GM12878 (cell line): Measurements from ENCODE around the gene ZNF32.

Experiments used
- CBFB ChIP-seq: IDR thresholded peaks from 2 replicates; pipeline ENCODE4 v1.6.1; 2016; ENCODE audit warnings: antibody characterized with exemption, low read depth
- CBX3 ChIP-seq: fragments of 200-600 bp; sonication (generic); IDR thresholded peaks from 2 replicates; pipeline ENCODE4 v1.6.1; 2016; ENCODE audit warnings: low read depth, borderline replicate concordance
- EZH2 ChIP-seq: IDR thresholded peaks from 2 replicates; pipeline ENCODE4 v1.6.1; 2012; ENCODE audit warnings: low read depth, mild to moderate bottlenecking, control low read depth, inconsistent platforms, low read length, borderline replicate concordance; ENCODE audit not compliant: control insufficient read depth
- HDAC2 ChIP-seq: fragments of 200-600 bp; sonication (generic); IDR thresholded peaks from 2 replicates; pipeline ENCODE4 v1.6.1; 2017
- POLR2AphosphoS5 ChIP-seq: IDR thresholded peaks from 2 replicates; pipeline ENCODE4 v1.6.1; 2011; ENCODE audit warnings: mild to moderate bottlenecking, low read length, inconsistent platforms
- SMC3 ChIP-seq: IDR thresholded peaks from 2 replicates; pipeline ENCODE4 v1.6.1; 2011; ENCODE audit warnings: low read length, improper control_type of control experiment, borderline replicate concordance
- TF ChIP-seq, protein P1 (sequence below), 3 experiments: IDR thresholded peaks in 2 of 3; conservative IDR thresholded peaks in 1 of 3; 2 replicates each; pipeline ENCODE4 v1.5.1; 2011; ENCODE audit warnings: low read depth in 3 of 3, low read length in 3 of 3, mild to moderate bottlenecking in 3 of 3, control low read depth in 2 of 3, moderate library complexity in 2 of 3, inconsistent platforms in 1 of 3, mixed read lengths in 1 of 3; ENCODE audit not compliant: control insufficient read depth in 2 of 3, insufficient read depth in 1 of 3; ENCODE audit errors: extremely low read depth in 1 of 3
- TF ChIP-seq, protein P2 (sequence below): IDR thresholded peaks from 2 replicates; pipeline ENCODE4 v1.6.1; 2012; ENCODE audit warnings: low read depth, low read length, improper control_type of control experiment
- TF ChIP-seq, protein P3 (sequence below): fragments of 450-650 bp; IDR thresholded peaks from 2 replicates; pipeline ENCODE4 v1.6.1; 2014; ENCODE audit warnings: mild to moderate bottlenecking

DNA sequence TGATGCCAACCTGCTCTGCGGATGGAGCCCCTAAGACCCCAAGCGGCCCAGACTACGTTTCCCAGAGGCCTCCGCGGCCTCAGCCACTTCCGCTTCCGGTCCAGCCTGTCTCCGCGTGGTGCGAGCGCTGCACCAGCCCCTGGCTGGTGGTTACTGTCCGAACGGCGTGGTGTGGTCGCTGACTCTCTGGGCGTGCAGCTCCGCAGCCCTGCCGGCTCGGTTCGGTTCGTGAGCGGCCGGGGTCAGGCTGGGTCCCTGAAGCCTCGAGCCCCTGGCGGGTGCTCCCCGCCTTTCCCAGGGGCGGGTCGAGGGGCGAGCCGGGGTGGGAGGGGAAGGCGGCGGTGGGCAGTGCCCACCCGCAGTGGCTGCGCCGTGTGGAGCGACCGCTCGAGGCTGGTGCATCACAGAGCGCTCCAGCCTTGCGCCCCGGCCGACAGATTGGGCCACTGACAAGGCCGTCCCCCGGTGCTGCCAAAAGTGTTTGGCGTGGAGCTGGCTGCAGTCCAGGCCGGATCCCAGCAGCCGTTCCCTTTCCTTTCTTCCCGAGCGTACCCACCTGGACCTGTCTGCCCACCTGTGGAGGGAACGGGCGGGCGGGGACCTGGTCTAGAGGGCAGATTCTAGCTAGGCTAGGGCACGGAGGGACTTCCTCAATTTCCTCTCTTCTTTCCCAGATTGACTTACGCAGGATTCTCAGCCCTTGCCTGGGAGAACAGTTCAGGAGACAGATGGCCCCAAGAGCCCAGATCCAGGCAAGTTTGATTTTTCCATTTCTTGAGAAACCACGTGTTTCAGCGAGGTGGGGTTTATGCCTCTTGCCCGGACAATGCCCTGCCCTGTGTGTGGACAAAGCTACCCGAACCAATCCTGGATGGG, 42.1 kb downstream of the ZNF32 start, which contains the start of gene ZNF485:
- peak; percentile 82; the same call in 1 of the 2 replicates for TF ChIP-seq POLR2AphosphoS5
- TF ChIP-seq CBX3 = no peak
- TF ChIP-seq HDAC2 = no peak
- no peak for TF ChIP-seq EZH2
- no peak for TF ChIP-seq SMC3
- TF ChIP-seq, protein P1, sequence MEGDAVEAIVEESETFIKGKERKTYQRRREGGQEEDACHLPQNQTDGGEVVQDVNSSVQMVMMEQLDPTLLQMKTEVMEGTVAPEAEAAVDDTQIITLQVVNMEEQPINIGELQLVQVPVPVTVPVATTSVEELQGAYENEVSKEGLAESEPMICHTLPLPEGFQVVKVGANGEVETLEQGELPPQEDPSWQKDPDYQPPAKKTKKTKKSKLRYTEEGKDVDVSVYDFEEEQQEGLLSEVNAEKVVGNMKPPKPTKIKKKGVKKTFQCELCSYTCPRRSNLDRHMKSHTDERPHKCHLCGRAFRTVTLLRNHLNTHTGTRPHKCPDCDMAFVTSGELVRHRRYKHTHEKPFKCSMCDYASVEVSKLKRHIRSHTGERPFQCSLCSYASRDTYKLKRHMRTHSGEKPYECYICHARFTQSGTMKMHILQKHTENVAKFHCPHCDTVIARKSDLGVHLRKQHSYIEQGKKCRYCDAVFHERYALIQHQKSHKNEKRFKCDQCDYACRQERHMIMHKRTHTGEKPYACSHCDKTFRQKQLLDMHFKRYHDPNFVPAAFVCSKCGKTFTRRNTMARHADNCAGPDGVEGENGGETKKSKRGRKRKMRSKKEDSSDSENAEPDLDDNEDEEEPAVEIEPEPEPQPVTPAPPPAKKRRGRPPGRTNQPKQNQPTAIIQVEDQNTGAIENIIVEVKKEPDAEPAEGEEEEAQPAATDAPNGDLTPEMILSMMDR (IDR thresholded peaks at IDR 0.05 in 2 of 3, conservative IDR thresholded peaks at IDR 0.05 in 1 of 3; ENCODE audit: control insufficient read depth in 2 of 3, extremely low read depth in 1 of 3, insufficient read depth in 1 of 3, low read depth in 3 of 3, low read length in 3 of 3) = no peak
- peak; percentile 53; the same call in 1 of the 2 replicates for TF ChIP-seq CBFB
- TF ChIP-seq, protein P2, sequence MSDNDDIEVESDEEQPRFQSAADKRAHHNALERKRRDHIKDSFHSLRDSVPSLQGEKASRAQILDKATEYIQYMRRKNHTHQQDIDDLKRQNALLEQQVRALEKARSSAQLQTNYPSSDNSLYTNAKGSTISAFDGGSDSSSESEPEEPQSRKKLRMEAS = peak; percentile 96
- TF ChIP-seq, protein P3, sequence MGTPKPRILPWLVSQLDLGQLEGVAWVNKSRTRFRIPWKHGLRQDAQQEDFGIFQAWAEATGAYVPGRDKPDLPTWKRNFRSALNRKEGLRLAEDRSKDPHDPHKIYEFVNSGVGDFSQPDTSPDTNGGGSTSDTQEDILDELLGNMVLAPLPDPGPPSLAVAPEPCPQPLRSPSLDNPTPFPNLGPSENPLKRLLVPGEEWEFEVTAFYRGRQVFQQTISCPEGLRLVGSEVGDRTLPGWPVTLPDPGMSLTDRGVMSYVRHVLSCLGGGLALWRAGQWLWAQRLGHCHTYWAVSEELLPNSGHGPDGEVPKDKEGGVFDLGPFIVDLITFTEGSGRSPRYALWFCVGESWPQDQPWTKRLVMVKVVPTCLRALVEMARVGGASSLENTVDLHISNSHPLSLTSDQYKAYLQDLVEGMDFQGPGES = no peak
